ENCODE results near the gene BYSL.

DNA sequence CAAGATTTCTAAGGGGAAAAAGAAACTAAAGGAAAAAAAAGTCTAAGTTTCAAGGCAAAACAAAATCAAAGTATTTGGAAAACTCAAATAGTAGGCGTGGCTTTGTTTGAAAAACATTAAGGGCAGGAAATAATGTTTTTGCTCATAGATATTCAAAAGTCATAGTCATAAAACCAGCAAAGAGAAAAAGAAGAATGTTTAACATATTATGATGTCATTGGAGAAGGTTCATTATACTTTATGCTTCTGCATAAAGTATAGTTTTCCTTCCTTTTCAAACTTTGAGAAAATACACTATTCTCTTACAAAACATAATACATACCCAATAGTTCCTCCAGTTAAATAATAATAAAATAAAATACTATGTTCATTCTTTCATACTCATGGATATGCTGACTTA is 39.8 kb upstream of the BYSL start:
- TF ChIP-seq, protein P1, sequence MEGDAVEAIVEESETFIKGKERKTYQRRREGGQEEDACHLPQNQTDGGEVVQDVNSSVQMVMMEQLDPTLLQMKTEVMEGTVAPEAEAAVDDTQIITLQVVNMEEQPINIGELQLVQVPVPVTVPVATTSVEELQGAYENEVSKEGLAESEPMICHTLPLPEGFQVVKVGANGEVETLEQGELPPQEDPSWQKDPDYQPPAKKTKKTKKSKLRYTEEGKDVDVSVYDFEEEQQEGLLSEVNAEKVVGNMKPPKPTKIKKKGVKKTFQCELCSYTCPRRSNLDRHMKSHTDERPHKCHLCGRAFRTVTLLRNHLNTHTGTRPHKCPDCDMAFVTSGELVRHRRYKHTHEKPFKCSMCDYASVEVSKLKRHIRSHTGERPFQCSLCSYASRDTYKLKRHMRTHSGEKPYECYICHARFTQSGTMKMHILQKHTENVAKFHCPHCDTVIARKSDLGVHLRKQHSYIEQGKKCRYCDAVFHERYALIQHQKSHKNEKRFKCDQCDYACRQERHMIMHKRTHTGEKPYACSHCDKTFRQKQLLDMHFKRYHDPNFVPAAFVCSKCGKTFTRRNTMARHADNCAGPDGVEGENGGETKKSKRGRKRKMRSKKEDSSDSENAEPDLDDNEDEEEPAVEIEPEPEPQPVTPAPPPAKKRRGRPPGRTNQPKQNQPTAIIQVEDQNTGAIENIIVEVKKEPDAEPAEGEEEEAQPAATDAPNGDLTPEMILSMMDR (IDR thresholded peaks at IDR 0.05) = no peak
- no peak for TF ChIP-seq EZH2phosphoT487 (IDR thresholded peaks at IDR 0.05)
- TF ChIP-seq EZH2 (IDR thresholded peaks at IDR 0.05) = no peak
